Measurements from ENCODE around the gene PPP1R3C.

The PPP1R3C gene

GRCh38 chr10:91614225-91614624, 18.6 kb downstream of the PPP1R3C start:
- no peak overlapping the region for H3K4me2 ChIP-seq (ENCODE audit: insufficient read depth, low read length)
- ATAC-seq (ENCODE audit: insufficient read depth, low read depth) (no peak), DNase-seq (no peak)
- H3K79me2 ChIP-seq (ENCODE audit: insufficient read depth, low read length) = no peaks in the 10 kb centered on the region
- no peaks in the 10 kb centered on the region for H3K4me1 ChIP-seq (ENCODE audit: insufficient read depth, low read length)
- no peak overlapping the region for H3K4me3 ChIP-seq (ENCODE audit: low read depth in 1 of 2, low read length in 2 of 2)
- H4K20me1 ChIP-seq (ENCODE audit: insufficient read depth, low read length) = no peaks in the 10 kb centered on the region
- H3K27ac ChIP-seq (ENCODE audit: low read length) = no peak overlapping the region
- H3K9me3 ChIP-seq (ENCODE audit: insufficient read depth, low read length, severe bottlenecking) = no peaks in the 10 kb centered on the region
- H3K27me3 ChIP-seq (ENCODE audit: insufficient read depth, low read length, poor library complexity) = peaks cover 11% of the 10 kb centered on the region
- TF ChIP-seq CTCF (IDR thresholded peaks at IDR 0.05; ENCODE audit: borderline replicate concordance, extremely low read depth, low read length, poor library complexity, severe bottlenecking) (no peak), EZH2 (IDR thresholded peaks at IDR 0.05; ENCODE audit: borderline replicate concordance, low read depth, low read length, severe bottlenecking) (no peak)
- H3K9ac ChIP-seq (ENCODE audit: low read depth, low read length) = no peak overlapping the region
- no peaks in the 10 kb centered on the region for H3K36me3 ChIP-seq (ENCODE audit: insufficient read depth, low read length)
- no peak overlapping the region for H2AFZ ChIP-seq (ENCODE audit: low read depth, low read length)

- no peak for ATAC-seq (ENCODE audit: insufficient read depth, low read depth)
- no peaks in the 10 kb centered on the region for H4K20me1 ChIP-seq (ENCODE audit: insufficient read depth, low read length)
- H3K36me3 ChIP-seq (ENCODE audit: insufficient read depth, low read length) = no peaks in the 10 kb centered on the region
- no peak overlapping the region for H2AFZ ChIP-seq (ENCODE audit: low read depth, low read length)
- no peak overlapping the region for H3K4me3 ChIP-seq (ENCODE audit: low read depth in 1 of 2, low read length in 2 of 2)
- no peak overlapping the region for H3K4me2 ChIP-seq (ENCODE audit: insufficient read depth, low read length)
- H3K4me1 ChIP-seq (ENCODE audit: insufficient read depth, low read length) = no peaks in the 10 kb centered on the region
- H3K27me3 ChIP-seq (ENCODE audit: insufficient read depth, low read length, poor library complexity) = peaks cover 14% of the 10 kb centered on the region
- no peaks in the 10 kb centered on the region for H3K9me3 ChIP-seq (ENCODE audit: insufficient read depth, low read length, severe bottlenecking)
- no peak overlapping the region for H3K27ac ChIP-seq (ENCODE audit: low read length)
- TF ChIP-seq EZH2 (IDR thresholded peaks at IDR 0.05; ENCODE audit: borderline replicate concordance, low read depth, low read length, severe bottlenecking) (no peak), CTCF (IDR thresholded peaks at IDR 0.05; ENCODE audit: borderline replicate concordance, extremely low read depth, low read length, poor library complexity, severe bottlenecking) (no peak)
- DNase-seq = no peak
- H3K79me2 ChIP-seq (ENCODE audit: insufficient read depth, low read length) = no peaks in the 10 kb centered on the region
- H3K9ac ChIP-seq (ENCODE audit: low read depth, low read length) = no peak overlapping the region
Observed at GRCh38 chr10:91613411-91614187, 19.3 kb downstream of the PPP1R3C start.

- DNase-seq = no peak
- Histone ChIP-seq H3K27ac (ENCODE audit: low read length) (no peak overlapping the region), H3K4me3 (ENCODE audit: low read depth in 1 of 2, low read length in 2 of 2) (no peak overlapping the region), H3K9ac (ENCODE audit: low read depth, low read length) (no peak overlapping the region), H4K20me1 (ENCODE audit: insufficient read depth, low read length) (no peaks in the 10 kb centered on the region), H3K79me2 (ENCODE audit: insufficient read depth, low read length) (no peaks in the 10 kb centered on the region), H3K36me3 (ENCODE audit: insufficient read depth, low read length) (no peaks in the 10 kb centered on the region), H3K9me3 (ENCODE audit: insufficient read depth, low read length, severe bottlenecking) (no peaks in the 10 kb centered on the region), H3K4me1 (ENCODE audit: insufficient read depth, low read length) (no peaks in the 10 kb centered on the region), H3K27me3 (ENCODE audit: insufficient read depth, low read length, poor library complexity) (peaks cover 9% of the 10 kb centered on the region), H3K4me2 (ENCODE audit: insufficient read depth, low read length) (no peak overlapping the region), H2AFZ (ENCODE audit: low read depth, low read length) (no peak overlapping the region)
- ATAC-seq (ENCODE audit: insufficient read depth, low read depth) = no peak
- TF ChIP-seq CTCF (IDR thresholded peaks at IDR 0.05; ENCODE audit: borderline replicate concordance, extremely low read depth, low read length, poor library complexity, severe bottlenecking) (no peak), EZH2 (IDR thresholded peaks at IDR 0.05; ENCODE audit: borderline replicate concordance, low read depth, low read length, severe bottlenecking) (no peak)
Observed at GRCh38 chr10:91610919-91611318, 22.0 kb downstream of the PPP1R3C start.
